IMR-90 (cell line): ENCODE data around the gene ATP5F1D. TPM values are rescaled to one million over a fixed set of nuclear protein-coding genes. Genes with fewer than 3 reads are reported as not detected.

Experiments
- ATAC-seq: fragments of 200-7000 bp; cut with Tn5 transposase; 2 replicates; pipeline ENCODE4 v1.9.1; 2020; ENCODE audit warnings: low read depth, mild to moderate bottlenecking, moderate library complexity
- BruUV-seq: library from RNA; stranded (reverse); fragments of 400-500 nt; replicated peaks from 2 replicates; lab custom pipeline; 2021; lab: Mats Ljungman, UMichigan
- CTCF ChIA-PET: fragments of 300-600 bp; formaldehyde crosslinking; extraction: SDS; loops from one replicate; lab custom pipeline; 2021; ENCODE audit warnings: antibody characterized with exemption; lab: Yijun Ruan, JAX
- POLR2A ChIA-PET: fragments of 300-600 bp; sonication (Branson Sonifier 250); formaldehyde crosslinking; loops from one replicate; lab custom pipeline; 2022; ENCODE audit warnings: antibody characterized with exemption; ENCODE audit not compliant: unreplicated experiment; lab: Charles Lee
- DNase-seq: peaks from one replicate; pipeline ENCODE4 v3.0.0; 2013
- H2AFZ ChIP-seq: replicated peaks from 2 replicates; pipeline ENCODE3; 2013; ENCODE audit warnings: low read length, mild to moderate bottlenecking; ENCODE audit not compliant: poor library complexity
- H2AK5ac ChIP-seq: 2 replicates; pipeline ENCODE4 v1.6.1; 2013; ENCODE audit warnings: low read depth, low read length, inconsistent platforms
- H2AK9ac ChIP-seq: replicated peaks from 2 replicates; pipeline ENCODE3; 2013; ENCODE audit warnings: mild to moderate bottlenecking, low read depth, low read length, moderate library complexity; ENCODE audit not compliant: poor library complexity
- H2BK120ac ChIP-seq: 2 replicates; pipeline ENCODE4 v1.6.1; 2013; ENCODE audit warnings: low read depth, low read length, inconsistent platforms
- H2BK15ac ChIP-seq: 3 replicates; pipeline ENCODE4 v1.6.1; 2013; ENCODE audit warnings: low read depth, low read length, inconsistent platforms
- H2BK20ac ChIP-seq: 2 replicates; pipeline ENCODE4 v1.6.1; 2013; ENCODE audit warnings: low read depth, mild to moderate bottlenecking, inconsistent platforms, low read length, moderate library complexity
- H2BK5ac ChIP-seq: 2 replicates; pipeline ENCODE4 v1.6.1; 2013; ENCODE audit warnings: mild to moderate bottlenecking, low read depth, low read length, inconsistent platforms; ENCODE audit not compliant: poor library complexity, severe bottlenecking
- H3K14ac ChIP-seq: replicated peaks from 2 replicates; pipeline ENCODE4 v1.6.1; 2013; ENCODE audit warnings: low read depth, low read length, inconsistent platforms
- H3K18ac ChIP-seq: 2 replicates; pipeline ENCODE4 v1.6.1; 2013; ENCODE audit warnings: low read depth, low read length, control low read depth
- H3K23ac ChIP-seq: 2 replicates; pipeline ENCODE4 v1.6.1; 2013; ENCODE audit warnings: low read depth, low read length, inconsistent platforms
- H3K27ac ChIP-seq: 2 replicates; pipeline ENCODE4 v1.5.1; 2013; ENCODE audit warnings: mild to moderate bottlenecking, control low read depth, low read length; ENCODE audit not compliant: insufficient read depth
- H3K27me3 ChIP-seq: 2 replicates; pipeline ENCODE4 v1.6.1; 2013; ENCODE audit warnings: low read length; ENCODE audit not compliant: control insufficient read depth, insufficient read depth
- H3K36me3 ChIP-seq: 2 replicates; pipeline ENCODE4 v1.6.1; 2013; ENCODE audit warnings: low read length, mixed read lengths; ENCODE audit not compliant: control insufficient read depth, insufficient read depth
- H3K4ac ChIP-seq: 2 replicates; pipeline ENCODE4 v1.6.1; 2013; ENCODE audit warnings: low read depth, low read length, inconsistent platforms
- H3K4me1 ChIP-seq: 2 replicates; pipeline ENCODE4 v1.6.1; 2013; ENCODE audit warnings: low read length, mixed read lengths; ENCODE audit not compliant: control insufficient read depth, insufficient read depth
- H3K4me2 ChIP-seq: 2 replicates; pipeline ENCODE4 v1.6.1; 2013; ENCODE audit warnings: low read depth, mild to moderate bottlenecking, control low read depth, low read length, moderate library complexity
- H3K4me3 ChIP-seq: 2 replicates; pipeline ENCODE4 v1.5.1; 2013; ENCODE audit warnings: low read depth, mild to moderate bottlenecking, control low read depth, low read length, moderate library complexity; ENCODE audit not compliant: insufficient read depth
- H3K56ac ChIP-seq: 2 replicates; pipeline ENCODE4 v1.6.1; 2013; ENCODE audit warnings: low read length, inconsistent platforms; ENCODE audit not compliant: insufficient read depth; ENCODE audit errors: extremely low read depth
- H3K79me1 ChIP-seq, 2 experiments: 2 replicates each; pipeline ENCODE4 v1.6.1; 2013; ENCODE audit warnings: low read length in 2 of 2, inconsistent platforms in 1 of 2, low read depth in 1 of 2
- H3K9ac ChIP-seq: 2 replicates; pipeline ENCODE4 v1.6.1; 2013; ENCODE audit warnings: low read depth, low read length, control low read depth
- H3K9me1 ChIP-seq: 2 replicates; pipeline ENCODE4 v1.6.1; 2013; ENCODE audit warnings: low read length, inconsistent platforms; ENCODE audit not compliant: insufficient read depth
- H3K9me3 ChIP-seq: 2 replicates; pipeline ENCODE4 v1.6.1; 2013; ENCODE audit warnings: low read length; ENCODE audit not compliant: control insufficient read depth, insufficient read depth
- H4K20me1 ChIP-seq: 2 replicates; pipeline ENCODE4 v1.6.1; 2013; ENCODE audit warnings: low read length, inconsistent platforms; ENCODE audit not compliant: insufficient read depth
- H4K5ac ChIP-seq: 2 replicates; pipeline ENCODE4 v1.6.1; 2013; ENCODE audit warnings: mild to moderate bottlenecking, low read depth, low read length, control low read depth
- H4K8ac ChIP-seq, 2 experiments: 2 replicates each; pipeline ENCODE4 v1.6.1; 2013; ENCODE audit warnings: low read depth in 2 of 2, low read length in 2 of 2, control low read depth in 1 of 2, inconsistent platforms in 1 of 2
- H4K91ac ChIP-seq: 2 replicates; pipeline ENCODE4 v1.6.1; 2013; ENCODE audit warnings: low read depth, low read length, inconsistent platforms; ENCODE audit not compliant: insufficient read depth
- FOS ChIP-seq: fragments of 150-350 bp; IDR thresholded peaks from 2 replicates; pipeline ENCODE4 v1.6.1; 2016; ENCODE audit warnings: low read depth, low read length
- MAZ ChIP-seq: IDR thresholded peaks from 2 replicates; pipeline ENCODE4 v1.6.1; 2012; ENCODE audit warnings: low read depth, mild to moderate bottlenecking, low read length, improper control_type of control experiment, moderate library complexity, borderline replicate concordance
- MXI1 ChIP-seq: IDR thresholded peaks from 2 replicates; pipeline ENCODE4 v1.6.1; 2012; ENCODE audit warnings: low read depth, mild to moderate bottlenecking, low read length, moderate library complexity, borderline replicate concordance
- NFE2L2 ChIP-seq: fragments of 150-350 bp; IDR thresholded peaks from 2 replicates; pipeline ENCODE4 v1.6.1; 2016; ENCODE audit warnings: low read depth, mild to moderate bottlenecking, low read length
- RCOR1 ChIP-seq: IDR thresholded peaks from 2 replicates; pipeline ENCODE4 v1.6.1; 2012; ENCODE audit warnings: mild to moderate bottlenecking, low read length, improper control_type of control experiment; ENCODE audit not compliant: insufficient replicate concordance
- WGBS, 2 experiments: methylation state at CpG; one replicate each; pipeline versions ENCODE4 v1.1.5 to v1.1.7; 2013; ENCODE audit warnings: missing lambda C conversion rate in 2 of 2; ENCODE audit not compliant: insufficient read length in 1 of 2; ENCODE audit errors: extremely low coverage in 2 of 2; 5-methylcytosine and 5-hydroxymethylcytosine counted together
- dilution Hi-C: fragments of 300-500 bp; cut with HindIII; formaldehyde crosslinking; loops from one replicate; pipeline ENCODE4 v1.14.3; 2018; ENCODE audit warnings: low sequenced_read_pairs; ENCODE audit not compliant: unreplicated experiment
- in situ Hi-C: fragments of 300-500 bp; cut with MboI; formaldehyde crosslinking; loops from 3 replicates; pipeline ENCODE4 v1.14.3; 2019; ENCODE audit warnings: low sequenced_read_pairs, inconsistent platforms, mixed read lengths
- intact Hi-C: fragments of 100-400 bp; cut with micrococcal nuclease; formaldehyde crosslinking; loops from 2 replicates; pipeline ENCODE4 v1.10.0; 2022
- polyA plus RNA-seq, 3 experiments: library from polyadenylated mRNA; depleted of rRNA; stranded (reverse); fragments of >200 nt; gene quantifications; 2 replicates each; pipeline ENCODE4 v1.2.3, GENCODE V29; 2012; ENCODE audit warnings: low replicate concordance in 1 of 3
- total RNA-seq: library from RNA; depleted of rRNA; stranded (reverse); fragments of >200 nt; gene quantifications from 2 replicates; pipeline ENCODE4 v1.2.3, GENCODE V29; 2012

Gene ATP5F1D
- total and polyA plus RNA-seq, 2 of the 4 experiments (the other 2 are of a cell fraction): 7.3 to 140 TPM

DNA sequence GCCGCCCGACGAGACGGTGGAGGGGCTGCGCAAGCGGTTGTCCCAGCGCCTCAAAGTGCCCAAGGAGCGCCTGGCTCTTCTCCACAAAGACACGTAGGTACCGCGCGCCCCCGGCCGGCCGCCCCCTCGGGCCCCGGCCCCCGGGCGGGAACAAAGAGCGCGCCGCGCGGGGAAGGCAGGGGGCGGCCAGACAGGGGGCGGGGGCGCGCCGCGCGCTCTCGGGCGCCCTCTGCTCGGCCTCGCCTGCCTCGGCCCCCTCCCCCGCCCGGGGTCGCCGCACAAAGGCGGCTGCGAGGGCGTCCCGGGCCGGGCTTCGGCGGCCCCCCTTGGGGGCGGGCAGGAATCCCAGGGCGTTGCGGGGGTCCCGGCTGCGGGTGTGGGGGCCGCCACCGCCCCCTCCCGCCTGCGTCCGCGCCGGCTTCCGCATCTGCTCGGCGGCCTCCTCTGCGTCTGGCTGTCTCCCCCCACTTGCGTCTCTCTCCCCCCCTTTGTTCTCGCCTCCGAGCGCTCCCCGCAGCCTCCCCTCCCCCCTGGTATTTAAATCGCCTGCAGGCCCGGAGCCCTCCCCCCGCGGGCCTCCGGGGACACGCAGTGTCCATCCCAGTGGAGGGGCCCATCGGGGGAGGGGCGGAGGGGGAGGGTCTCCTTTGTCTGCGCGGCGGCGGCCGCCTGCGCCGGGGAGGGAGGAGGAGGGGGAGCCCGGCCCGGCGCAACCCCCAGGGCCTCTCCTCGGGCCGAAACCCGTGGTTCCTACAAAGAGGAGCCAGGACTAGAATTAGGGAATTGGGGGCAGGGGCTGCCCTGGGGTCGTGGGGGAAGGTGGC lies 9.1 kb downstream of the ATP5F1D start:
- H2BK15ac ChIP-seq: no peak overlapping the region
- dilution Hi-C loops (no loop called here), intact Hi-C loops (no loop called here), in situ Hi-C loops (no loop called here)
- peak overlapping the region; percentile 98 for H3K4ac ChIP-seq
- peak overlapping the region; percentile 97; the same call in 1 of the 2 replicates for H4K91ac ChIP-seq
- ATAC-seq (no peak), DNase-seq (peak; percentile 60)
- peak overlapping the region; percentile 96 for H3K14ac ChIP-seq
- H3K23ac ChIP-seq: no peak overlapping the region
- H2AFZ ChIP-seq: peak overlapping the region; percentile 14
- H3K4me1 ChIP-seq: peaks cover 25% of the 10 kb centered on the region
- H4K8ac ChIP-seq: peak overlapping the region; percentile 80; a peak in 2 of 4 replicates
- POLR2A ChIA-PET: no interaction called here
- peak overlapping the region; percentile 84; the same call in 1 of the 2 replicates for H3K56ac ChIP-seq
- peak overlapping the region; percentile 94 for H3K4me3 ChIP-seq
- peaks cover 42% of the 10 kb centered on the region for H3K36me3 ChIP-seq
- no peaks in the 10 kb centered on the region for H3K9me1 ChIP-seq
- peak overlapping the region; percentile 80; the same call in 1 of the 2 replicates for H4K5ac ChIP-seq
- H4K20me1 ChIP-seq: peaks cover 71% of the 10 kb centered on the region
- H3K18ac ChIP-seq: peak overlapping the region; percentile 85; the same call in 1 of the 2 replicates
- BruUV-seq: no TSS peak
- no peaks in the 10 kb centered on the region for H3K9me3 ChIP-seq
- CTCF ChIA-PET: no interaction called here
- peak overlapping the region; percentile 49; the same call in 1 of the 2 replicates for H2AK5ac ChIP-seq
- H3K79me1 ChIP-seq: peaks cover 0 to 36% of the 10 kb centered on the region in 2 experiments; a peak in 2 of 4 replicates
- H3K27ac ChIP-seq: peak overlapping the region; percentile 99
- H3K4me2 ChIP-seq: peak overlapping the region; percentile 82; the same call in 1 of the 2 replicates
- peak overlapping the region; percentile 92 for H2AK9ac ChIP-seq
- TF ChIP-seq NFE2L2 (no peak), RCOR1 (no peak), MXI1 (no peak), MAZ (peak; percentile 8; the same call in 1 of the 2 replicates), FOS (no peak)
- H3K27me3 ChIP-seq: no peaks in the 10 kb centered on the region
- peak overlapping the region; percentile 97 for H3K9ac ChIP-seq
- 0% methylated on average over 32 of the region's 90 CpGs; no CpG with 5 or more reads in 1 of the 2 experiments for WGBS, 2 experiments
- no peak overlapping the region for H2BK20ac ChIP-seq
- H2BK120ac ChIP-seq: peak overlapping the region; percentile 85
- peak overlapping the region; percentile 99 for H2BK5ac ChIP-seq
